ENCODE results near the gene PDE10A. TPM values are rescaled to one million over a fixed set of nuclear protein-coding genes. Genes with fewer than 3 reads are reported as not detected.
"Not testable (repeated sequence)": the region's sequence is repeated elsewhere in the genome, so short reads cannot be mapped to it uniquely, and the experiment has no call there.

The PDE10A gene
- total RNA-seq, 1 donor = 12.7 TPM

GRCh38 chr6:165618241-165618640 lies 44.8 kb downstream of the PDE10A start:
- no peak overlapping the region for H3K4me3 ChIP-seq (ENCODE audit: low read depth, low read length)
- no peak for TF ChIP-seq CTCF (IDR thresholded peaks at IDR 0.05; ENCODE audit: insufficient read depth, low read length)
- DNase-seq (ENCODE audit: low read depth) = no peak

GRCh38 chr6:165617528-165617927 lies 45.5 kb downstream of the PDE10A start:
- H3K4me3 ChIP-seq (ENCODE audit: low read depth, low read length) = no peak overlapping the region
- no peak for DNase-seq (ENCODE audit: low read depth)
- no peak for TF ChIP-seq CTCF (IDR thresholded peaks at IDR 0.05; ENCODE audit: insufficient read depth, low read length)

GRCh38 chr6:165616116-165616515 lies 46.9 kb downstream of the PDE10A start:
- TF ChIP-seq CTCF (IDR thresholded peaks at IDR 0.05; ENCODE audit: insufficient read depth, low read length) = no peak
- H3K4me3 ChIP-seq (ENCODE audit: low read depth, low read length) = peak overlapping the region; percentile 52
- DNase-seq (ENCODE audit: low read depth) = peak; percentile 90

DNA sequence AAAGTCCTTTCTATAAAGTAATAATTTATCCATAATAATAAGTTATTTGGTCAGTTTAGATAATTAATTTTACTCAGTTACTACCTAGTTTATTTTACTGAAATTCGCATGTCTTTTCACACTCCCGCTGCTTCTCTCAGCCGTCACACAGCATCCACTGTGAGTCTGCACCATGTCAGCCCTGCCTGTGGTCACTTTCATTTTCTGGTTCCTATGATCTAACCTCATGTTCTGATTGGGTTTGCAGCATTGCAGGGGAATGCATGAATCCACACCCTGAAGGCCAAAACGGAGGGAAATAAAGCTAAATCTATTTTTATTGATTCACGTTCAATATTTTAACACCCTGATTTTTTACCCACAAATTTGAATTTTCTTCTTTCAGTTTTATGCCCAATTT lies 47.4 kb downstream of the PDE10A start:
- peak; percentile 78 for DNase-seq (ENCODE audit: low read depth)
- peak overlapping the region; percentile 52 for H3K4me3 ChIP-seq (ENCODE audit: low read depth, low read length)
- no peak for TF ChIP-seq CTCF (IDR thresholded peaks at IDR 0.05; ENCODE audit: insufficient read depth, low read length)

DNA sequence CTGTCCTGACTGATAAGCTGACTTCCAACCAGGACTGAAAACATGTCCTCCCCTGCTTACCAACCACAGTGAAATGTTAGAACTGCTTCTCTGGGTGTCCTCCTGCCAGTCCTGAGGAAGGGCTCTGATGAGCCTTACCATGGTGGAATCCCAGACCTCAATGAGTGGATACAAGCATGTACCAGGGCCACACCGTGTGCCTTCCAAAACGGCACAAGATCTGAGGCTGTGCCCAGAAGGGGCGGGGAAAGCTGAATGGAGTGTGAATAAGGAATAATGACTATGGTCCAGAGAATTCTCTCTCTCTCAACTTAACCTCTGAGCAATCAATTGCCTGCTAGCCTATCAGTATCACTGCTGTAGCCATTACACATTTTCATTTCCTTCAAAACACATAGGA lies 51.7 kb downstream of the PDE10A start:
- no peak for TF ChIP-seq CTCF (IDR thresholded peaks at IDR 0.05; ENCODE audit: insufficient read depth, low read length)
- DNase-seq (ENCODE audit: low read depth) = no peak
- no peak overlapping the region for H3K4me3 ChIP-seq (ENCODE audit: low read depth, low read length)

- not testable (repeated sequence) for H3K4me3 ChIP-seq (ENCODE audit: low read depth, low read length)
Observed at GRCh38 chr6:165608577-165608976, 54.5 kb downstream of the PDE10A start.

GRCh38 chr6:165606740-165607008 lies 56.4 kb downstream of the PDE10A start:
- TF ChIP-seq CTCF (IDR thresholded peaks at IDR 0.05; ENCODE audit: insufficient read depth, low read length) = no peak
- DNase-seq (ENCODE audit: low read depth) = no peak
- no peak overlapping the region for H3K4me3 ChIP-seq (ENCODE audit: low read depth, low read length)

More at GRCh38 chr6:165608577-165608976, 54.5 kb downstream of the PDE10A start:
- DNase-seq (ENCODE audit: low read depth) = not testable (repeated sequence)

All from fibroblast of the aortic adventitia (primary cell).